GM20431 (cell line): Measurements from ENCODE around the gene C17orf67.

Source experiments
- in situ Hi-C: fragments of 300-500 bp; cut with MseI, MboI; formaldehyde crosslinking; loops from one replicate; pipeline ENCODE4 v1.15.0; 2020; ENCODE audit warnings: low sequenced_read_pairs; ENCODE audit not compliant: unreplicated experiment

C17orf67 gene

DNA sequence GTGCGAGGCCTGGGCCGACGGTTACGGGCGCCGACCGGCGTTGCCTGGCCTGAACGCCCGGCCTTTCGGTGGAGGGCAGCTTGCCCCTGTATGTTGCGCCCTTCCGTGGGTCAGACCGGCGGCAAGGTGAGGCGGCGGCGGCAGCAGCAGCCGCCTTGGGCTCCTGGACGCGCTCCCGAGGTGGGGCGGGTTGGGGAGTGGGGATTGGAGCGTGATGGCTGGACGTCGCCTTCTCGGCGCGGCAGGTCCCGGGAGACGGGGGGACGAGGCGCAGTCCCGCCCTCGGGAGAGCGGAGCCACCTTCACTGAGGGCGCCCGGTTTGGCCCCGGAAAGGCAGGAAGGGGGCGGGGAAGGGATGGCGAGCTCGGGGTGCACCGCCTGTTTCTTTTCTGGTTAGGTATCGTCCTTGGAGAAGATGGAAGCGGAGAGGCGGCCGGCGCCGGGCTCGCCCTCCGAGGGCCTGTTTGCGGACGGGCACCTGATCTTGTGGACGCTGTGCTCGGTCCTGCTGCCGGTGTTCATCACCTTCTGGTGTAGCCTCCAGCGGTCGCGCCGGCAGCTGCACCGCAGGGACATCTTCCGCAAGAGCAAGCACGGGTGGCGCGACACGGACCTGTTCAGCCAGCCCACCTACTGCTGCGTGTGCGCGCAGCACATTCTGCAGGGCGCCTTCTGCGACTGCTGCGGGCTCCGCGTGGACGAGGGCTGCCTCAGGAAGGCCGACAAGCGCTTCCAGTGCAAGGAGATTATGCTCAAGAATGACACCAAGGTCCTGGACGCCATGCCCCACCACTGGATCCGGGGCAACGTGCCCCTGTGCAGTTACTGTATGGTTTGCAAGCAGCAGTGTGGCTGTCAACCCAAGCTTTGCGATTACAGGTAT lies 902 bp upstream of the C17orf67 start:
- in situ Hi-C loops, result no loop called here

DNA sequence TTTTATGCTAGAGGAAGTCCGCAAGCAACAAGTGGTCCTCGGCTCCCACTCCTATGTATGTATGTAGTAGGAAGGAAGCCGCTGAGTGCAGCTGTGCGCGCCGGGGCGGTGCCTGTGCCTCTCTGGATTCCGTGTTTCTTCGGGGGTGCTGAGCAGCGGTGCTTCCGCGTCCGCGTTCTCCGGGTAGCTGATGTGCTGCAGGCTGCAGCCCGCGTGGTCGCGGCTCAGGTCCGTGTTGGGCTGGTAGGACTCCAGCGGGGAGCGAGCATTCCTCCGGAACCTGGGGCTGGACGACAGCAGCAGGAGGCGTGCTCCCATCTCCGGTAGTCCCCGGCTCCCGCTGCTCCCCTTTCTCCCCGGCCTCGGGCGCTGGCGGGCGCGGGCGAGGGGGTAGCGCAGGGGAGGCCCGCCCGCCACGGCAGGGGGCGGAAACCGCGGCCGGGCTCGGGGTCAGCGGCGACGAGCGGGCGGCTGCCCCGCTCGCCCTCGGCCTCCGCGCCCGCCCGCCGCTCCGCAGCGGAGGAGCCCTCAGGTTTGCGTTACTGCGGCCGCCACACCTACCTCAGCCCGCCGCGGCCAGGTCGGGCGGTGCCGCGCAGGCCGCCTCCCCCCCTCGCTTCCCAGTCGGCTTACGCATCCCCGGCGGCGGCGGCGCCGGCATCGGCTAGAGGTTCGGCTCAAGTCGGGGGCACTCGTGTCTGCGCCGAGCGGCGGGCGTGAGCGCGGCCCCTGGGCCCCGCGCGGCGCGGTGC lies 487 bp downstream of the C17orf67 start:
- in situ Hi-C loops, result no loop called here

DNA sequence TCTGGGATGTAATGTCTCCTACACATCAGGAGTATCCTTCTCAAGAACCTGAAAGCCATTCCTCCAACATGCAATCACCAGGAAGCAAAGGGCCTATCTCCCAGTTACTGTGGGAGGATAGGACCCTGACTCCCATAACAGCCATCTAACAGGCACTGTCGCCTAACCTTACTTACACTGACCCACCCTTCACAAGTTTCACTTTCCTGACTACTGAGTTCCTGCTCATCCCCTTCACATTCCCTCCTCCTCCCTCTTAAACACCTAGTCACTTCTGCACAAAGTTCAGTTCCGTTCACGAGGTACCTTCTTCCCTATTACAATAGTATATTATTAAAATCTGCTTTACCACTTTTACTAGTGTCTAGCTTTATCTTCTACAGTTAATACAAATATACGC lies 1.3 kb downstream of the C17orf67 start:
- in situ Hi-C loops, result no loop called here

DNA sequence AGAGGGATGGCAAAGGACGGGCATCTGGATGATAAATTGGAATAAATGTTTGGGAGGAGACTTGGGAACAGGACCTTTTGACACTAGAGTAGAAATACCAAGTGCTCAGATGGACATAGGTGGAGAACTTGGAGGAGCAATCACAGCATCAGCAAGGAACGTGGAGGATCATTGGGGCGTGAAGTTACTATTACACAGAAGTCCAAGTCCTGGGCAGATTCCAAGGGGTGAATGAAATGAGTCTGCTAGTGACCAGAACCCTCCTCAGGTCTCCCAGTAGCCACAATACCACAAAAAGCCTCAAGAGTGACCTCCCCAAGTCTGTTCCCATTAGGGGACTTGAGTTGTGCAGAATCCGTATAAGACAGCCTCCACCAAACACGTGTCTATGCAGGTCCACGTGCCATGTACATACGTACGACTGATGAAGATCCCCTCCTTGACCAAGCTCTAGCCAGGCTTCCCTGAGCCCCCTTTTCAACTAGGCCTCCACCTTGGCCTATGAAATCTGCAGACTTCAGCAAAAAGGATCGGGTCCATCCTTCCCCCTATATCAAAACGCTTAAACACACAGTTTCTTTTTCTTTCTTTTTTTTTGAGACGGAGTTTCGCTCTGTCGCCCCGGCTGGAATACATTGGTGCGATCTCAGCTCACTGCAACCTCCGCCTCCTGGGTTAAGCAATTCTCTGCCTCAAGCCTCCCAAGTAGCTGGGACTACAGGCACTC lies 2.2 kb downstream of the C17orf67 start:
- in situ Hi-C loops, result no loop called here

DNA sequence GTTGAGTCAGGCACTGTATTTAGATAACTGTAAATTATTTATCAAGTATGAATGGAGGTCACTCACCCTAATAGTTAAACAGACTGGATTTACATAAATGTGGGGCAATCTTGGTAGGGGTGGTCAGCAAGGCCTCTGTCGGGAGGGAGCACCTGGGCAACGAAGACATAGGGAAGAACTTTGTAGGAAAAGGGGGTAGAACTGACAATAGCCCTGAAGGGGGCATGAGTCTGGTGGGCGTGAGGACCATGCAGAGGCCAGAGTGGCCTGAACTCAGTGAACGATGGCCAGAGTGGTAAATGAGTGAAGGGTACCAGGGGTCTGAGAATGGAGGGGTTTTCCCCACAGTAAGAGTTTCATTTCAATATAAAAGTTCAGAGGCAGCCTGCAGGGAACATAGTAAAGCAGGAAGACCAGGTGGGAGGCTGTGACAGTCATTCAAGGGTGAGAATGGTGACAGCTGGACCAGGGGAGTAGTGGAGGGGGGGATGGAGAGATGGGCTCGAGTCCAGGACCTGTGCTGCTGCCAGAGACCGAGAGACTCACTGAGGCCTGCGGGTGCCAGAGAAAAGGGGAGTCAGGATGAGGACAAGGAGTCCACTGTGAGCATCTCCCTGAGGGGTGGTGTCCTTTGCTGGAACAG lies 2.9 kb downstream of the C17orf67 start:
- in situ Hi-C loops, result no loop called here

DNA sequence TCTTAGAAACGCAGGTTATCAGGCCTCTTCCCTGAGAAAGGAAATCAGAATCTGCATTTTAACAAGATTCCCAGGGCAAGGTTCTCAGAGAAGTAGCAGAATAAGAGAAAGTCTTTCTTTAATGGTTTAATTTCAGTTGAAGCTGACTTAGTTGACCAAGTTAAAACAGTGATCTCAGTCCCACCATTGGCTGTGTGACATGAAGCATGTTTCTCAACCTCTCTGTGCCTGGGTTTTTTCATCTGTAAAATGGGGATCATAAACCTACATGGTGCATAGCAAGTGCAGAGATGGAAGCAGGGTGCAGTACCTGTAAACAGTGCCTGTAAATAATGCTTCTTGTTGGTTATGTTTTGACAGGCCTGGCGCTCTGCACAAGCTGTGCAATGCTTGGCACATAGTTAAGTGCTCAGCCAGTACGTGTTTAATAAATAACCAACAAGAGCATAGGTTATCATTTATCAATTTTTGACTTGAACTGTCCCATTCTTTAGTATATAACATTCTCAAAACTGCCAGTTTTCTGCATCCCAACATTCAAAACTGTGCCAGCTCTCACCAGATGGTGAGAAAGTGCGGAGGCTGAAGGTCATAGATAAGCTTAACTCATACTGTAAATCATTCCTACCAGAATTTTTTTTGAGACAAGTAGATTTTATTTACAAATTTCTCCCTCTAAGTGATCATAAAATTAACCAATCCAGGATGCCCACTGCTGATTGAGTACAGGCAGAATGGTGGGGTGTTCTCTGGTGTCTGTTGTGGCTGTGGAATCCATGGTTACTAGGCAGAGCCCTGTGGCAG lies 6.9 kb downstream of the C17orf67 start:
- in situ Hi-C loops, result loop anchor here (10.0 kb wide), 1 partner anchor 108 kb away; no protein-coding TSS in a partner anchor

DNA sequence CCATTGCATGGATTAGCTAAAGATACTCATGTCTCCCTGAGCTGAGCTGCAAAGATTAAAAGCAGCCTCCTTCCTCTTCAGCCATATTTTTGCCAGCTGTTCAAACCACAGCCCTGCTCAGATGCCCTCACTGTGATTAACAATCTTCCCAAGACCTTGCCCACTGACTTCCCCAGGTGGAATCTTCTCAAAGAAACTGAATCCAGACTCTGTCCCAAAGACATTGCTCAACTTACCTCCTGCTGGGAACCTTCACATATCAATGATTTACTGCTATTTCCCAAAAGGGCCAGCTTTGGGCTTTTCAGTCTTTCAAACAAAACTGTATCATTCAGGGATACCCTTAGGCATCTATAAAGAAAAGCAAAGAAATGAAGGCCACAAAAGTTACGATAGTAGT lies 9.2 kb downstream of the C17orf67 start:
- in situ Hi-C loops, result loop anchor here (10.0 kb wide), 1 partner anchor 110 kb away; no protein-coding TSS in a partner anchor

DNA sequence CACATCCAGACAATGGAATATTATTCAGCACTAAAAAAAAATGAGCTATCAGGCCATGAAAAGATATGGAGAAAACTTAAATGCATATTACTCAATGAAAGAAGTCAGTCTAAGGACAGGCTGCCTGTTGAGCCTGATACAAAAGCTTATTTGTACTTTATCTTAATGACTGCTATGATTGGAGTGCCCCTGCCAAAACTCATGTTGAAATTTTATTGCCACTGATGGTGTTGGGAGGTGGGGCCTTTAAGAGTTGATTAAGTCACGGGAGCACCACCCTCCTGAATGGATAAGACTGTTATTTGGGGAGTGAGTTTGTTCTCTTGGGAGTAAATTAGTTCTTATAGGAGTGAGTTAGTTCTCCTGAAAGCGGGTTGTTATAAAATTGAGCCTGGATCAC lies 9.9 kb downstream of the C17orf67 start:
- in situ Hi-C loops, result loop anchor here (10.0 kb wide), 1 partner anchor 111 kb away; no protein-coding TSS in a partner anchor

DNA sequence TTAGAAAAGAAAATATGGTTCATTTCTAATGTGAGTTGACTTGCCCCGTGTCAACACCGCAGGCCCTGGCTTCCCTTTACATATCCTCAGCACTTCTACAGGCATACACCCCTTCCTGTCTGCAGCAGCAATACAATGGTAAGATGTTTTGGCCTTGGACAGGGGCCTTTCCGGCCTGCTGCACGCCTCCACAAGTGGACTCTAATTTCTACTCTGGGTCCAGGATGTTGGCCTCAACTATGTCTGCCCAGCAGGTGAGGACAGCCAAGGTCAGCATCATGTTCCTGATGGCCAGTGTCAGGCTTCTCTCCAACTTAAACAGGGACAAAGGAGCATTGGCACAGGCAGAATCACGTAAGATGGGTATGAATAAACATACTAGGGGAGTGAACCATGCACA lies 11.0 kb downstream of the C17orf67 start:
- in situ Hi-C loops, result loop anchor here (10.0 kb wide), 1 partner anchor 112 kb away; no protein-coding TSS in a partner anchor

DNA sequence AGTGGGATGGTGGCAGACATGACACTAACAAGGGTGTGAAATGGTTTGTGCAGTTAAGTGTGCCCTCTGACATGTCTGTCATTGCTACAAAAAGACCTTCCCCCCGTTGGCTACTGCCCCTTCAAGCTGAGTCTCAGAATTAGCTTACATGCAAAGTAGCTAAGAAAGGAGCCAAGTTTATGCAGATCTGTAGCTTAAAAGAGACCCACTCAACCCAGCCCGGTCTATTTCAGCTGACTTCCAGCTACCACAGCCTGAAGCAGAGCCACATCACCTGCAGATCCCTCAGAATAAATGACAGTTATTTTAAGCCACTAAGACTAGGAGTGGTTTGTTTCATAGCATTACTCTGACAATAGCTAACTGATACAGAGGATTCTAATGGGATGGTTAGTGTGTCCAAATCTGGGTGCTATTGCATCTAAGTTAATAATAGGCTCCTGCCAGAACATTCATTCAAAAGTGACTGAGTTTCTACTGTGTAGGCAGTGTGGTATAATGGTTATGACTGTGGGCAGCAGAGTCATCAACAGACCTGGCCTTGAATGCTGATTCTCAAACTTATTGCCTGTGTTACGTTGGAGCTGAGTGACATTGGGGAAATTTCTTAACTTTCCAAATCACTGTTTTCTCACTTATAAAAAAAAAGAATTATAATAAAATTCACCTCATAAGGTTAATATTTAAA lies 11.7 kb downstream of the C17orf67 start:
- in situ Hi-C loops, result loop anchor here (10.0 kb wide), 1 partner anchor 113 kb away; no protein-coding TSS in a partner anchor

DNA sequence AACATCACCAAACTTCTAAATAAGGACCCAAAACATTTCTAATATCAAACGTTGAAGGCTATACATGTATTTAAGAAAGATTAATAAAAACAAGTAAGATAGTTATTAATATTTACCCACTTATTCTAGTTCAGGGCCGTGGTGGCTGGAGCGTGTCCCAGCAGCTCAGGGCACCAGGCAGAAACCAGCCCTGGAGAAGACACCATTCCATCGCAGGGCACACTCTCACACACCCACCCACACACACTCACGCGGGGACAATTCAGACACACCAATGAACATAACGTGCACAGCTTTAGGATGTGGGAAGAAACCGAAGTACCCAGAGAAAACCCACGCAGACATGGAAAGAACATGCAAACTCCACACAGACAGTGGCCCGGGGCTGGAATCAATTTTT lies 13.5 kb downstream of the C17orf67 start:
- in situ Hi-C loops, result loop anchor here (10.0 kb wide), 1 partner anchor 115 kb away; no protein-coding TSS in a partner anchor

DNA sequence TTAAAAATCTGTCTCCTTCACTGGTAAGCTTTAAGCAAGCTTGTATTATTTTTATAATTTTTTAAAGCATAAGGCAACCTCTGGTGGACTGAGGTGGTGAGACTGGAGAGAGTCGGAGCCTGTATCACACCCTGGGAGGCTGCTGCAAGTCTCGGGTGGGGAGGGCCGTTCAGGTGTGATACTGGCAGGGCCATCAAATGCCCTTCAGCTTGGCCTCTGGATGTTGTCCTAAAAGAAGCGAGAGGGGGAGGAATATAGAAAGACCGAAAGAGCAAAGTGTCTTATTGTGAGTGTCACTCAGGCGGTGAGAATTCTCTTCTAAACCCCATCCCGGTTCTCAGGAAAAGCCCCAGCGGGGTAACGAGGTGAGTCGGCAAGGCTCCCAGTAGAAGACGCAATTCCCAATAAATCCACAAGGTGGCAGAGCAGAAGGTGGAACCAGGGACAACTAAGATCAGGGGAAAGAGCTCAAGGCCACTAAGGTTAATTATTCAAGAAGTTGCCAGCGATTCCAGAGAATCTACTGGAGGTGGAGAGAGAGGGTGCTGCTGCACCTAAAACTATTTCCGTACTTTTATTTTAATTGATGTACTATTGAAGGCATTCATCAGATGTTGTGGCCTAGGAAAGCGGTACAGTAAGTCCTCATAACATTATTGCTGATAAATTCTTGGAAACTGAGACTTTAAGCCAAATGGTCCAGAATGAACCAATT lies 14.1 kb downstream of the C17orf67 start:
- in situ Hi-C loops, result loop anchor here (10.0 kb wide), 1 partner anchor 115 kb away; no protein-coding TSS in a partner anchor

DNA sequence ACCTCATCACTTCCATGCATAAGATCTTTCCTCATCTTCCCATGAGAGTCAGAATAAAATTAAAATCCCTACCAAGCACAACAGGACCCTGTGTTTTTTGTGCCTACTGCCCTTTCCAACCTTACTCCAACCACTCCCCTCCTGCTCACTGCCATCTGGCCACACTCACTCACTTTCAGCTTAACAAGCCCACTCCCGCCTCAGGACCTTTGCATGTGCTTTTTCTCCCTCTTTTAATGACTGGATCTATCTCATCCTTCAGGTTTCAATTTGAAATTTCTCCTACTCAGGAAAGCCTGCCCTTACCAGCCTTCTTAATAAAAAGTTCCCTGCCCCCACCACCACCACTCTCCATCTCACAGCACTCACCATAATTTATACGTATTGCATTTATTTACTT lies 14.7 kb downstream of the C17orf67 start:
- in situ Hi-C loops, result no loop called here

DNA sequence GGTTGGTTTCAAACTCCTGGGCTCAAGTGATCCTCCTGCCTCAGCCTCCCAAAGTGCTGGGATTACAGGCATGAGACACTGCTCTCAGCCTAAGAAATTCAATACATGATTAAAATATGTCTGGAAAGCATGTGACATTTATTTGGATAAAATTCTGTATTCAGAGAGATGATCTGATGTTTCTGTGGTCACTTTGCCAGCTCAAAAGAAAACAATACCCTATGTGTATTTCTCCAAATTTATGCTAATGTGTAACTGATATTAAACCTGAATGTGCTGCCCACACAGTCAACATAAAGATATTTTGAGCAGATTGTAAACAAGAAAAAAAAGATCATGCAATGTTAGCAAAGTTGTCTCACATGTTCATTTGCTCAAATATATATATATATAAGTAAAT lies 16.7 kb downstream of the C17orf67 start:
- in situ Hi-C loops, result no loop called here

DNA sequence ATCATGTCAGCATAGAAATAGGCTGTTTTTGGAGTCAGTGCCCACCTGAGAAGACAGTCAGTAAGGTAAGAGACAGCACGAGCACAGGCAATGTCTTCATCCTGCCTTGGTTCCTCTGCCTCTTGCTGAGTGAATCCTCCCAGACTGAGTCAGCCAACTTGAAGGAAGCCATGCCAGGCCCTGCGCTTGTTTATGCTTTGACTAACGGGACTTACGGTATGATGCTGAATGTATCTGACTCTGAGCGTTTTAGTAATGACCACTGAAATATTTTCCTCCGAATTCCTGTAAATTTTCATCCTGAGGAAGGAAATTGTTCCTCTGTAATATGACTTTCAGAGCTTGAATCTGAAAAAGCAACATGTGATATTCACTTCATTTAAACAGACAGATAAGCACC lies 18.0 kb downstream of the C17orf67 start:
- in situ Hi-C loops, result no loop called here

DNA sequence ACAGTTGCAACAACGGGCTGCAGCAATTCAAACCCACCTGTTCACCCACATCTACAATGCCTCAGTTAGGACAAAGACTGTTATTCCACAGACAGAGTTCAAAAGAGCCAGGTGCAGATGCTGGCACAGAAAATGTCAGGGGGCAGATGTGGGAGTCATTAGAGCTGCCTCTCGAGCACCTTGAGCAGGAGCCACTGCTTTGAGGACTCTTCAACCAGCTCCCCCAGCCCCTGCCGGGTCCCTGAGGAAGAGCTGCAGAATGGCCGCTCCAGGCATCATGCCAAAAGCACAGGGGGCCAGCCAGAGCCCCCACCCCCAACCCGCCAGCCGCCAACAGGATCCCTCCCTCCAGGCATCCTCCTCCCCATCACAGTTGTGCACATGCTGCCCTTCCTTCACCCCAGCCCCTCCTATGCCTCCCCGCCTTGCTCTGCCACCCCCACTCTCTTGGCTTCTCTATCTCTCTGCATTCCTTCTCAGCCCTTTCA lies 20.8 kb downstream of the C17orf67 start:
- in situ Hi-C loops, result no loop called here

DNA sequence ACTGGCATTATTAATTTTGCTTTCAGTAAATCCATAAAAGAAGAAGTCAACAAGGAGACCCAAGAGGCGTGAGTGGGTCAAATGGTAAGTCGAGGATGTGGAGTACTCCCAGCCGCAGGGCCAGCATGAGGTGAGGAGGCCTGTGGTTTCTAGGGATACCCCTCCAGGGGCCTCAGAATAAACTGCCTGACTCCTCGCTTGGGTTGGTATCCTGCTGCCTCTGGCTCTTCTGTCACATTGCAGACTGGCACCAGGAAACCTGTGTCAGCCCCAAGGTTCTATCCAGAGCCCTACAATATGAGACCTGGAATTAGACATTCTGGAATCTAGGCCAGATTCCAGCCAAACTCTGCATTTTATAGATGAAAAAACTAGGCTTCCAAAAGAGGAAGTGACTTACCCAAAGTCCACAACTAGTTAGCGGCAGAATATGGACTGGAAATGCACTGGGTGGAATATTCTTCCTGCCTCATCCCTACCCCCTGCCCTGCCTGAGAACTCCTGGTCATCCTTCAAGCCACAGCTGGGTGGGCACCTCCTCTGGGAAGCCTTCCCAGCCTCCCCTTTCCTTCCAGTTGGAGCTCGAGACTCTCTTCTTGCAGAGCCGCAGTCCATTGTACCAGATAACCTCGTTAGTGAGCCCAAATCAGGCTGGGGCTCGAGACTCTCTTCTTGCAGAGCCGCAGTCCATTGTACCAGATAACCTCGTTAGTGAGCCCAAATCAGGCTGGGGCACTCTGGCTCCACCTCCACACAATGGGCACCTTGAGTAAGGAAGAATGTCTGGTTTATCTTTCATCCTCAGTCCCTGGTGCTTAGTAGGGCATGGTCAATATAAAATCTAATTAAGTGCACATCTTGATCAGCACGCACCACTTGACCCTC lies 22.6 kb downstream of the C17orf67 start:
- in situ Hi-C loops, result no loop called here
